GM10266 (cell line): Measurements from ENCODE around the gene TBC1D22B.

Experiments used
- DNase-seq: peaks from one replicate; pipeline ENCODE4 v3.0.0; 2012; ENCODE audit errors: extremely low spot score
- TF ChIP-seq, protein P1 (sequence below): IDR thresholded peaks from 2 replicates; pipeline ENCODE4 v1.5.1; 2012; ENCODE audit warnings: mild to moderate bottlenecking, low read depth; ENCODE audit not compliant: control insufficient read depth, insufficient read depth; ENCODE audit errors: missing control alignments

Gene TBC1D22B

GRCh38 chr6:37280162-37280887, 22.8 kb downstream of the TBC1D22B start:
- TF ChIP-seq, protein P1, sequence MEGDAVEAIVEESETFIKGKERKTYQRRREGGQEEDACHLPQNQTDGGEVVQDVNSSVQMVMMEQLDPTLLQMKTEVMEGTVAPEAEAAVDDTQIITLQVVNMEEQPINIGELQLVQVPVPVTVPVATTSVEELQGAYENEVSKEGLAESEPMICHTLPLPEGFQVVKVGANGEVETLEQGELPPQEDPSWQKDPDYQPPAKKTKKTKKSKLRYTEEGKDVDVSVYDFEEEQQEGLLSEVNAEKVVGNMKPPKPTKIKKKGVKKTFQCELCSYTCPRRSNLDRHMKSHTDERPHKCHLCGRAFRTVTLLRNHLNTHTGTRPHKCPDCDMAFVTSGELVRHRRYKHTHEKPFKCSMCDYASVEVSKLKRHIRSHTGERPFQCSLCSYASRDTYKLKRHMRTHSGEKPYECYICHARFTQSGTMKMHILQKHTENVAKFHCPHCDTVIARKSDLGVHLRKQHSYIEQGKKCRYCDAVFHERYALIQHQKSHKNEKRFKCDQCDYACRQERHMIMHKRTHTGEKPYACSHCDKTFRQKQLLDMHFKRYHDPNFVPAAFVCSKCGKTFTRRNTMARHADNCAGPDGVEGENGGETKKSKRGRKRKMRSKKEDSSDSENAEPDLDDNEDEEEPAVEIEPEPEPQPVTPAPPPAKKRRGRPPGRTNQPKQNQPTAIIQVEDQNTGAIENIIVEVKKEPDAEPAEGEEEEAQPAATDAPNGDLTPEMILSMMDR, result no peak
- DNase-seq, result no peak

DNA sequence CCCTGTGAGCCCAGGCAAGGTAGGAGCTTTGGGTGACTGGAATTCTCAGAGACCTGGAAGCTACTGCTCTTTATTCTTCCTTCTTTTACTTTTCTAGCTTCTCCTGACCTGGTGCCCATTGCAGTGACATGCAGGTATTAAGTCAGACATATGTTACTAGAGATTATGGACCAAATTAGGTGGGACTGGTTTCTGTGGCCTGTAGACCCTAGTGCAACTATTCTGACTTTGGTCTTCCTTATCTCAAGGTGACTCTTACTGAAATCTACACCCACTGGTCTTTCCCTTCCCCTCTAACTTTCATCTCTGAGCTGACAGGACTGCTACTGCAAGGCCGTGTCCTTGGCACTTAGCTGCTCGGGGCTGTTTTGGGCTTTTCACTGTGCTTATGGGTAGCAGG, 24.8 kb downstream of the TBC1D22B start:
- TF ChIP-seq, protein P1, result no peak
- DNase-seq, result no peak

- no peak for DNase-seq
- TF ChIP-seq, protein P1, result no peak
These were observed 25.7 kb downstream of the TBC1D22B start for GRCh38 chr6:37283268-37283667.

GRCh38 chr6:37283671-37284151, 26.1 kb downstream of the TBC1D22B start:
- no peak for DNase-seq

DNA sequence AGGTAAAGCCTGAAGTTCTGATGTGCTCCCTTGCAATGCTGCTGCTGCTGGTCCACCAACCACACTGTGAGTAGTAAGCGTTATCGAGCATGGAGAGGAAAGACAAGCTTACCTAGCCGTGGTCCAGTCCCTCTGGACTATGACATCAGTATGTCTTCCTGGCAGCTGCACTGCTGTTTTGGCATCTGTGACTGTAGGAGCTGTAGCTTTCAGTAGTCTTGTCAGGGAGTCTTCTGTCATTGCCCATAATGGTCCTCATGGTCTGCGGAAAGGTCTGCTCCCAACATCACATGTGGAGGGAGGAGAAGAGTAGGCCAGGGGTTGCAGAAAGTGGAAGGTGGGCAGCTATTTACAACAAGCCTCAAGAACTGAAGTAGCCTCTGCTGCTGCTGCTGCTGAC, 27.2 kb downstream of the TBC1D22B start:
- TF ChIP-seq, protein P1, result no peak
- DNase-seq, result no peak

More at GRCh38 chr6:37283671-37284151, 26.1 kb downstream of the TBC1D22B start:
- TF ChIP-seq, protein P1, result no peak

GRCh38 chr6:37285861-37286311, 28.3 kb downstream of the TBC1D22B start:
- peak; percentile 25 for DNase-seq
- TF ChIP-seq, protein P1, result no peak

DNA sequence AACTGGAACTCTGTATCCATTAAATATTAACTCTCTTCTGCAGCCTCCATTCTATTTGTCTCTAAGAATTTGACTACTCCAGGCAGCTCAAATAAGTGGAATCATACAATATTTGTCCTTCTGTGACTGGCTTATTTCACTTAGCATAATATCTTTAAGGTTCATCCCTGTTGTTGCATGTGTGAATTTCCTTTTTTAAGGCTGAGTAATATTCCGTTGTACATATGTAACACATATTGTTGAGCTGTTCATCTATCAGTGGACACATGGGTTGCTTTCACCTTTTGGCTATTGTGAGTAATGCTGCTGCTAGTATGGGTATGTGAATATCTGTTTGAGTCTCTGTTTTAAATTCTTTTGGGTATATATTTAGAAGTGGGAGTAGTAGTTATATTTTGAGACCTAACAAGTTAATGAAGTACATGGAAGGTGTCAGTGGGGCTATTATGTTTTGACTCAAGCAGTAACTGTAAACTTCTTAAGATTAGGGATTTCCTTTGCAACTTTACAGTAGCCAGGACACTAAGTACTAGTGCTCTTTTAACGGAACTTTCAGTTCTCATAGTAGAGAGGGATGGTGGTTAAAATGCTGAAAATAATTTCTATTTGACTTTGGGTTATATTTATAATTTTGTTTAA, 30.1 kb downstream of the TBC1D22B start:
- TF ChIP-seq, protein P1, result no peak
- peak; percentile 31 for DNase-seq
